Endodermal cell (in vitro differentiated cells): ENCODE measurements around the gene SPAG9. TPM values are rescaled to one million over a fixed set of nuclear protein-coding genes. Genes with fewer than 3 reads are reported as not detected.
"Not testable (repeated sequence)": the region's sequence is repeated elsewhere in the genome, so short reads cannot be mapped to it uniquely, and the experiment has no call there.

ENCODE experiments used
- DNase-seq: peaks from one replicate; pipeline ENCODE4 v3.0.0-alpha.2; 2017
- H3K27ac ChIP-seq: 2 replicates; pipeline ENCODE4 v1.5.1; 2013; ENCODE audit warnings: mild to moderate bottlenecking, low read depth, low read length, moderate library complexity
- H3K27me3 ChIP-seq: 2 replicates; pipeline ENCODE4 v1.6.1; 2013; ENCODE audit warnings: mild to moderate bottlenecking, low read length, moderate library complexity; ENCODE audit not compliant: insufficient read depth, control insufficient read depth, poor library complexity, severe bottlenecking
- H3K36me3 ChIP-seq: 2 replicates; pipeline ENCODE4 v1.7.0; 2013; ENCODE audit warnings: mild to moderate bottlenecking, low read length, moderate library complexity; ENCODE audit not compliant: control insufficient read depth, insufficient read depth
- H3K4me1 ChIP-seq: one replicate; pipeline ENCODE4 v1.7.0; 2013; ENCODE audit warnings: low read length; ENCODE audit not compliant: control insufficient read depth, insufficient read depth
- H3K4me3 ChIP-seq: 2 replicates; pipeline ENCODE4 v1.5.1; 2013; ENCODE audit warnings: mild to moderate bottlenecking, low read length, moderate library complexity
- H3K9ac ChIP-seq: 2 replicates; pipeline ENCODE4 v1.6.1; 2013; ENCODE audit warnings: mild to moderate bottlenecking, low read length, moderate library complexity; ENCODE audit not compliant: poor library complexity, severe bottlenecking; ENCODE audit errors: extremely low read depth
- H3K9me3 ChIP-seq: 2 replicates; pipeline ENCODE4 v1.6.1; 2013; ENCODE audit warnings: mild to moderate bottlenecking, low read length, moderate library complexity; ENCODE audit not compliant: control insufficient read depth
- H3K27ac Mint-ChIP-seq: 2 replicates; pipeline ENCODE4 v1.8.0; 2020; ENCODE audit warnings: mixed read lengths
- H3K27me3 Mint-ChIP-seq: 2 replicates; pipeline ENCODE4 v1.8.0; 2021; ENCODE audit warnings: mild to moderate bottlenecking, mixed read lengths; ENCODE audit not compliant: insufficient read depth
- H3K36me3 Mint-ChIP-seq: 2 replicates; pipeline ENCODE4 v1.8.0; 2020; ENCODE audit warnings: low read depth, mixed read lengths
- H3K4me1 Mint-ChIP-seq: 2 replicates; pipeline ENCODE4 v1.8.0; 2020; ENCODE audit warnings: mixed read lengths
- H3K4me3 Mint-ChIP-seq: 2 replicates; pipeline ENCODE4 v1.8.0; 2020; ENCODE audit warnings: mild to moderate bottlenecking, moderate library complexity, mixed read lengths
- H3K9me3 Mint-ChIP-seq: 2 replicates; pipeline ENCODE4 v1.8.0; 2020; ENCODE audit warnings: mild to moderate bottlenecking, mixed read lengths
- WGBS, 2 experiments: methylation state at CpG; one replicate each; pipeline versions ENCODE4 v1.1.5 to v1.1.7; 2013; ENCODE audit warnings: missing lambda C conversion rate in 2 of 2, mixed read lengths in 1 of 2; ENCODE audit not compliant: insufficient coverage in 1 of 2, insufficient read length in 1 of 2; 5-methylcytosine and 5-hydroxymethylcytosine counted together
- total RNA-seq, 2 donors: library from RNA; stranded (reverse); fragmentation: NEBNext Ultra II Directional in 1 of 2; extraction: Animal tissue kit (Norgen Biotek cat#: 25700) in 1 of 2; gene quantifications; 2 replicates in 1 of 2; 3 replicates in 1 of 2; pipeline ENCODE4 v1.2.1, GENCODE V29; 2021
- TF ChIP-seq, protein P1 (sequence below): fragments of 200-600 bp; sonication (generic); conservative IDR thresholded peaks from 2 replicates; pipeline ENCODE4 v1.5.0; 2021; ENCODE audit warnings: antibody characterized with exemption, mild to moderate bottlenecking

Gene SPAG9
- total RNA-seq, 2 donors from 2014 or later = 64.8 to 77.7 TPM

- Mint-ChIP-seq H3K27ac (no peak overlapping the region), H3K36me3 (no peaks in the 10 kb centered on the region), H3K4me3 (no peak overlapping the region), H3K27me3 (no peaks in the 10 kb centered on the region), H3K4me1 (peaks cover 3% of the 10 kb centered on the region), H3K9me3 (no peaks in the 10 kb centered on the region)
- H3K4me1 ChIP-seq = no peaks in the 10 kb centered on the region
- no peak for DNase-seq
- no peaks in the 10 kb centered on the region for H3K9me3 ChIP-seq
- 89 to 100% methylated on average over 1 to 2 of the region's 2 CpGs for WGBS, 2 experiments
- no peaks in the 10 kb centered on the region for H3K27me3 ChIP-seq
- no peak overlapping the region for H3K4me3 ChIP-seq
- TF ChIP-seq, protein P1, sequence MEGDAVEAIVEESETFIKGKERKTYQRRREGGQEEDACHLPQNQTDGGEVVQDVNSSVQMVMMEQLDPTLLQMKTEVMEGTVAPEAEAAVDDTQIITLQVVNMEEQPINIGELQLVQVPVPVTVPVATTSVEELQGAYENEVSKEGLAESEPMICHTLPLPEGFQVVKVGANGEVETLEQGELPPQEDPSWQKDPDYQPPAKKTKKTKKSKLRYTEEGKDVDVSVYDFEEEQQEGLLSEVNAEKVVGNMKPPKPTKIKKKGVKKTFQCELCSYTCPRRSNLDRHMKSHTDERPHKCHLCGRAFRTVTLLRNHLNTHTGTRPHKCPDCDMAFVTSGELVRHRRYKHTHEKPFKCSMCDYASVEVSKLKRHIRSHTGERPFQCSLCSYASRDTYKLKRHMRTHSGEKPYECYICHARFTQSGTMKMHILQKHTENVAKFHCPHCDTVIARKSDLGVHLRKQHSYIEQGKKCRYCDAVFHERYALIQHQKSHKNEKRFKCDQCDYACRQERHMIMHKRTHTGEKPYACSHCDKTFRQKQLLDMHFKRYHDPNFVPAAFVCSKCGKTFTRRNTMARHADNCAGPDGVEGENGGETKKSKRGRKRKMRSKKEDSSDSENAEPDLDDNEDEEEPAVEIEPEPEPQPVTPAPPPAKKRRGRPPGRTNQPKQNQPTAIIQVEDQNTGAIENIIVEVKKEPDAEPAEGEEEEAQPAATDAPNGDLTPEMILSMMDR = no peak
- peaks cover 6% of the 10 kb centered on the region for H3K36me3 ChIP-seq
- H3K9ac ChIP-seq = no peak overlapping the region
- no peak overlapping the region for H3K27ac ChIP-seq
Observed at GRCh38 chr17:51087072-51087757, 33.5 kb downstream of the SPAG9 start.

GRCh38 chr17:51085150-51085805 lies 35.4 kb downstream of the SPAG9 start:
- Mint-ChIP-seq H3K27ac (no peak overlapping the region), H3K4me3 (no peak overlapping the region), H3K4me1 (no peaks in the 10 kb centered on the region), H3K9me3 (no peaks in the 10 kb centered on the region), H3K27me3 (no peaks in the 10 kb centered on the region), H3K36me3 (no peaks in the 10 kb centered on the region)
- H3K9me3 ChIP-seq = no peaks in the 10 kb centered on the region
- no peak for DNase-seq
- H3K27ac ChIP-seq = no peak overlapping the region
- no peak overlapping the region for H3K4me3 ChIP-seq
- no peaks in the 10 kb centered on the region for H3K27me3 ChIP-seq
- H3K36me3 ChIP-seq = peaks cover under 1% of the 10 kb centered on the region
- H3K4me1 ChIP-seq = no peaks in the 10 kb centered on the region
- 93% methylated on average over 2 to 6 of the region's 6 CpGs for WGBS, 2 experiments
- TF ChIP-seq, protein P1 = no peak
- no peak overlapping the region for H3K9ac ChIP-seq

DNA sequence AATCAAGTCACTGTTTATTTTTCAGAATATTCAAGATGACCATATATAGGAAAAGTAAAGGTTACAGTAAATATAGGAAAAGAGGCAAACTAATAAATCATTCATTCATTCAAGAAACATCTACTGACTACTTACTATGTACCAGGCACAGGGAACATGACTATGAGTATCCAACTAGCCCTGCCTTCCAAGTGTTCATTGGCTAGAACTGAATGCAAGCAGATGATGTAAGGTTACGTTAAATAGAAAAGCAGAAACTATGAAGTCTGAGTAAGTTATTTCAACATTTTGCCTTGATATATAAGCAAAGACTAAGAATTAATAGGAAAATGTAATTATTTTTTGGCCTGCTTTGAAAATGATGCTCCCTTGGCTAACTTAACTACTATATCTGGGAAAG lies 36.7 kb downstream of the SPAG9 start:
- Mint-ChIP-seq H3K9me3 (no peaks in the 10 kb centered on the region), H3K4me1 (no peaks in the 10 kb centered on the region), H3K27me3 (no peaks in the 10 kb centered on the region), H3K36me3 (peaks cover 6% of the 10 kb centered on the region), H3K4me3 (no peak overlapping the region), H3K27ac (no peak overlapping the region)
- TF ChIP-seq, protein P1 = no peak
- no peak for DNase-seq
- no peaks in the 10 kb centered on the region for H3K9me3 ChIP-seq
- no peak overlapping the region for H3K4me3 ChIP-seq
- peaks cover 14% of the 10 kb centered on the region for H3K36me3 ChIP-seq
- no peaks in the 10 kb centered on the region for H3K27me3 ChIP-seq
- 100% methylated on average over 1 of the region's 1 CpG for WGBS, 2 experiments
- no peaks in the 10 kb centered on the region for H3K4me1 ChIP-seq
- no peak overlapping the region for H3K9ac ChIP-seq
- no peak overlapping the region for H3K27ac ChIP-seq

DNA sequence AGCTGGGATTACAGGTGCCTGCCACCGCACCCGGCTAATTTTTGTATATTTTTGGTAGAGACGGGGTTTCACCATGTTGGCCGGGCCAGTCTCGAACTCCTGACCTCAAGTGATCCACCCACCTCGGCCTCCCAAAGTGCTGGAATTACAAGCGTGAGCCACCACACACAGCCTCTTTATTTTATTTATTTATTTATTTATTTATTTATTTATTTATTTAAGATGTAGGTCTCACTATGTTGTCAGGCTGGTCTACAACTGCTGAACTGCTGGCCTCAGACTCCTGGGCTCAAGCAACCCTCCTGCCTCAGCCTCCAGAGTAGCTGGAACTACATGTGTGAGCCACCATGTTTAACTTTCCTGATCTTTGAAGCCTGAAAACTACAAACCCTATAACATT lies 37.3 kb downstream of the SPAG9 start:
- peaks cover 18% of the 10 kb centered on the region for H3K36me3 ChIP-seq
- 96 to 97% methylated on average over 5 of the region's 7 CpGs for WGBS, 2 experiments
- not testable (repeated sequence) for H3K9me3 ChIP-seq, H3K4me1 Mint-ChIP-seq, H3K27ac Mint-ChIP-seq, H3K9me3 Mint-ChIP-seq, H3K9ac ChIP-seq, H3K27me3 Mint-ChIP-seq, H3K27me3 ChIP-seq, H3K4me1 ChIP-seq, DNase-seq, H3K4me3 Mint-ChIP-seq, H3K4me3 ChIP-seq, H3K27ac ChIP-seq
- peaks cover 10% of the 10 kb centered on the region for H3K36me3 Mint-ChIP-seq
